Activated CD8-positive, alpha-beta T cell treated with anti-CD3 and anti-CD28 coated beads, Interleukin-2, amount 10 ng/mL, durations not matched to agents 7 days and 5 days (primary cell): ENCODE data around the gene SMYD2. TPM values are rescaled to one million over a fixed set of nuclear protein-coding genes. Genes with fewer than 3 reads are reported as not detected.

Experiments
- ATAC-seq: fragments of 150-1000 bp; cut with Tn5 transposase; one replicate; pipeline ENCODE4 v1.10.0; 2021; ENCODE audit warnings: moderate library complexity
- CTCF ChIA-PET: fragments of 350-600 bp; sonication (Branson Sonifier 250); formaldehyde crosslinking; loops from one replicate; lab custom pipeline; 2021; ENCODE audit warnings: antibody characterized with exemption; lab: Charles Lee
- POLR2A ChIA-PET: fragments of 350-600 bp; sonication (Branson Sonifier 250); formaldehyde crosslinking; loops from one replicate; lab custom pipeline; 2021; ENCODE audit warnings: antibody characterized with exemption; lab: Charles Lee
- DNase-seq: peaks from one replicate; pipeline ENCODE4 v3.0.0-alpha.2; 2020
- H3K27ac Mint-ChIP-seq: one replicate; pipeline ENCODE4 v1.8.0; 2021; ENCODE audit warnings: mild to moderate bottlenecking, mixed read lengths
- H3K27me3 Mint-ChIP-seq: one replicate; pipeline ENCODE4 v1.8.0; 2021; ENCODE audit warnings: low read depth, mixed read lengths
- H3K36me3 Mint-ChIP-seq: one replicate; pipeline ENCODE4 v1.8.0; 2021; ENCODE audit warnings: low read depth, mixed read lengths
- H3K4me1 Mint-ChIP-seq: one replicate; pipeline ENCODE4 v1.8.0; 2021; ENCODE audit warnings: low read depth, mixed read lengths
- H3K4me3 Mint-ChIP-seq: one replicate; pipeline ENCODE4 v1.8.0; 2021; ENCODE audit warnings: mild to moderate bottlenecking, mixed read lengths
- H3K9me3 Mint-ChIP-seq: one replicate; pipeline ENCODE4 v1.8.0; 2022; ENCODE audit warnings: mixed read lengths; ENCODE audit not compliant: insufficient read depth
- total RNA-seq, 2 experiments: library from RNA; stranded (reverse); gene quantifications; one replicate each; pipeline ENCODE4 v1.2.3, GENCODE V29; 2021

SMYD2 gene
- total RNA-seq: 10 to 100 TPM; 37.2 to 38.4 TPM

GRCh38 chr1:214281021-214281719 is at the start of gene SMYD2:
Gene SMYD2 (plus strand): TSS chr1:214281159. CDS start chr1:214281255, 96 bp downstream.
- Mint-ChIP-seq H3K4me1 (peaks cover 47% of the 10 kb centered on the region), H3K36me3 (no peaks in the 10 kb centered on the region), H3K4me3 (peak within 1 kb of the TSS; percentile 84), H3K27me3 (no peaks in the 10 kb centered on the region), H3K27ac (peak within 1 kb of the TSS; percentile 82), H3K9me3 (no peaks in the 10 kb centered on the region)
- POLR2A ChIA-PET: interaction anchor here (1.0 to 1.4 kb wide), 2 partner anchors 20 to 37 kb away, joined by 4 read pairs; no protein-coding TSS in a partner anchor
- ATAC-seq (peak; percentile 79), DNase-seq (peak; percentile 73)
- CTCF ChIA-PET: interaction anchor here (2.3 to 6.2 kb wide), 3 partner anchors 21 to 51 kb away, joined by 15 to 48 read pairs (median 24); no protein-coding TSS in a partner anchor

- ChIA-PET POLR2A (no interaction called here), CTCF (no interaction called here)
- DNase-seq: no peak
- Mint-ChIP-seq H3K4me3 (no peak overlapping the region), H3K36me3 (no peaks in the 10 kb centered on the region), H3K9me3 (no peaks in the 10 kb centered on the region), H3K4me1 (no peaks in the 10 kb centered on the region), H3K27ac (no peak overlapping the region), H3K27me3 (peaks cover 8% of the 10 kb centered on the region)
- ATAC-seq: no peak
Measured at GRCh38 chr1:214233856-214234634, 46.9 kb upstream of the SMYD2 start.

GRCh38 chr1:214234635-214235025 is 46.3 kb upstream of the SMYD2 start:
- ChIA-PET CTCF (no interaction called here), POLR2A (no interaction called here)
- Mint-ChIP-seq H3K27ac (no peak overlapping the region), H3K9me3 (no peaks in the 10 kb centered on the region), H3K4me1 (no peaks in the 10 kb centered on the region), H3K27me3 (peaks cover 8% of the 10 kb centered on the region), H3K36me3 (no peaks in the 10 kb centered on the region), H3K4me3 (no peak overlapping the region)
- DNase-seq: no peak
- ATAC-seq: no peak

- H3K4me3 Mint-ChIP-seq: no peak overlapping the region
- H3K27me3 Mint-ChIP-seq: peaks cover 13% of the 10 kb centered on the region
- H3K36me3 Mint-ChIP-seq: no peaks in the 10 kb centered on the region
- H3K27ac Mint-ChIP-seq: no peak overlapping the region
- ATAC-seq: no peak
- CTCF ChIA-PET: interaction anchor here (2.2 kb wide), 1 partner anchor 96 kb away, joined by 9 read pairs; no protein-coding TSS in a partner anchor
- no peaks in the 10 kb centered on the region for H3K9me3 Mint-ChIP-seq
- DNase-seq: no peak
- POLR2A ChIA-PET: no interaction called here
- no peaks in the 10 kb centered on the region for H3K4me1 Mint-ChIP-seq
Measured at GRCh38 chr1:214236477-214236876, 44.5 kb upstream of the SMYD2 start.

GRCh38 chr1:214241060-214241459 is 39.9 kb upstream of the SMYD2 start:
- Mint-ChIP-seq H3K27ac (no peak overlapping the region), H3K27me3 (peaks cover 12% of the 10 kb centered on the region), H3K36me3 (no peaks in the 10 kb centered on the region), H3K4me1 (no peaks in the 10 kb centered on the region), H3K9me3 (no peaks in the 10 kb centered on the region), H3K4me3 (no peak overlapping the region)
- ChIA-PET CTCF (interaction anchor here (2.9 kb wide), 1 partner anchor 20 kb away, joined by 12 read pairs; no protein-coding TSS in a partner anchor), POLR2A (no interaction called here)
- no peak for ATAC-seq
- DNase-seq: no peak

- Mint-ChIP-seq H3K27ac (no peak overlapping the region), H3K27me3 (peaks cover 26% of the 10 kb centered on the region), H3K36me3 (no peaks in the 10 kb centered on the region), H3K9me3 (no peaks in the 10 kb centered on the region), H3K4me3 (no peak overlapping the region), H3K4me1 (no peaks in the 10 kb centered on the region)
- ATAC-seq (no peak), DNase-seq (no peak)
- ChIA-PET POLR2A (no interaction called here), CTCF (no interaction called here)
Measured at GRCh38 chr1:214244252-214244651, 36.7 kb upstream of the SMYD2 start.

- Mint-ChIP-seq H3K9me3 (no peaks in the 10 kb centered on the region), H3K4me1 (no peaks in the 10 kb centered on the region), H3K27me3 (peaks cover 25% of the 10 kb centered on the region), H3K27ac (no peak overlapping the region), H3K4me3 (no peak overlapping the region), H3K36me3 (no peaks in the 10 kb centered on the region)
- POLR2A ChIA-PET: no interaction called here
- CTCF ChIA-PET: no interaction called here
- DNase-seq (no peak), ATAC-seq (no peak)
Measured at GRCh38 chr1:214244841-214245240, 36.1 kb upstream of the SMYD2 start.

- H3K27ac Mint-ChIP-seq: no peak overlapping the region
- H3K27me3 Mint-ChIP-seq: peaks cover 20% of the 10 kb centered on the region
- ATAC-seq: no peak
- no peak for DNase-seq
- H3K36me3 Mint-ChIP-seq: no peaks in the 10 kb centered on the region
- no peaks in the 10 kb centered on the region for H3K4me1 Mint-ChIP-seq
- CTCF ChIA-PET: no interaction called here
- H3K9me3 Mint-ChIP-seq: no peaks in the 10 kb centered on the region
- POLR2A ChIA-PET: no interaction called here
- H3K4me3 Mint-ChIP-seq: no peak overlapping the region
Measured at GRCh38 chr1:214247501-214248041, 33.4 kb upstream of the SMYD2 start.

- Mint-ChIP-seq H3K27ac (no peak overlapping the region), H3K9me3 (no peaks in the 10 kb centered on the region), H3K4me3 (no peak overlapping the region), H3K4me1 (no peaks in the 10 kb centered on the region), H3K36me3 (no peaks in the 10 kb centered on the region), H3K27me3 (peaks cover 20% of the 10 kb centered on the region)
- POLR2A ChIA-PET: no interaction called here
- no peak for DNase-seq
- CTCF ChIA-PET: no interaction called here
- ATAC-seq: no peak
Measured at GRCh38 chr1:214248311-214249085, 32.5 kb upstream of the SMYD2 start.

- no peaks in the 10 kb centered on the region for H3K9me3 Mint-ChIP-seq
- H3K36me3 Mint-ChIP-seq: no peaks in the 10 kb centered on the region
- H3K4me1 Mint-ChIP-seq: no peaks in the 10 kb centered on the region
- DNase-seq (no peak), ATAC-seq (no peak)
- H3K4me3 Mint-ChIP-seq: no peak overlapping the region
- peaks cover 23% of the 10 kb centered on the region for H3K27me3 Mint-ChIP-seq
- POLR2A ChIA-PET: no interaction called here
- CTCF ChIA-PET: interaction anchor here (4.4 kb wide), 1 partner anchor 12 kb away, joined by 30 read pairs; no protein-coding TSS in a partner anchor
- H3K27ac Mint-ChIP-seq: no peak overlapping the region
Measured at GRCh38 chr1:214249651-214250050, 31.3 kb upstream of the SMYD2 start.

GRCh38 chr1:214251354-214251753 is 29.6 kb upstream of the SMYD2 start:
- Mint-ChIP-seq H3K27ac (no peak overlapping the region), H3K4me3 (no peak overlapping the region), H3K4me1 (no peaks in the 10 kb centered on the region), H3K36me3 (no peaks in the 10 kb centered on the region), H3K9me3 (no peaks in the 10 kb centered on the region), H3K27me3 (peaks cover 20% of the 10 kb centered on the region)
- ATAC-seq (no peak), DNase-seq (no peak)
- POLR2A ChIA-PET: no interaction called here
- CTCF ChIA-PET: interaction anchor here (0.8 to 4.4 kb wide), 2 partner anchors 10 to 80 kb away, joined by 3 to 30 read pairs; no protein-coding TSS in a partner anchor
